Astrocyte of the cerebellum (primary cell): ENCODE results near the gene BDNF.

ENCODE experiments used
- DNase-seq: peaks from one replicate; pipeline ENCODE4 v3.0.0-alpha.2; 2011; ENCODE audit warnings: low read depth
- H3K4me3 ChIP-seq: 2 replicates; pipeline ENCODE4 v1.5.1; 2011; ENCODE audit warnings: mild to moderate bottlenecking, low read depth, low read length, moderate library complexity
- in situ Hi-C: cut with HindIII; loops from 2 replicates; pipeline ENCODE4 v1.10.0; 2017; ENCODE audit warnings: low sequenced_read_pairs
- TF ChIP-seq, protein P1 (sequence below): IDR thresholded peaks from 2 replicates; pipeline ENCODE4 v1.5.1; 2012; ENCODE audit warnings: low read length, low read depth, moderate library complexity, mild to moderate bottlenecking; ENCODE audit errors: missing control alignments

Gene BDNF

DNA sequence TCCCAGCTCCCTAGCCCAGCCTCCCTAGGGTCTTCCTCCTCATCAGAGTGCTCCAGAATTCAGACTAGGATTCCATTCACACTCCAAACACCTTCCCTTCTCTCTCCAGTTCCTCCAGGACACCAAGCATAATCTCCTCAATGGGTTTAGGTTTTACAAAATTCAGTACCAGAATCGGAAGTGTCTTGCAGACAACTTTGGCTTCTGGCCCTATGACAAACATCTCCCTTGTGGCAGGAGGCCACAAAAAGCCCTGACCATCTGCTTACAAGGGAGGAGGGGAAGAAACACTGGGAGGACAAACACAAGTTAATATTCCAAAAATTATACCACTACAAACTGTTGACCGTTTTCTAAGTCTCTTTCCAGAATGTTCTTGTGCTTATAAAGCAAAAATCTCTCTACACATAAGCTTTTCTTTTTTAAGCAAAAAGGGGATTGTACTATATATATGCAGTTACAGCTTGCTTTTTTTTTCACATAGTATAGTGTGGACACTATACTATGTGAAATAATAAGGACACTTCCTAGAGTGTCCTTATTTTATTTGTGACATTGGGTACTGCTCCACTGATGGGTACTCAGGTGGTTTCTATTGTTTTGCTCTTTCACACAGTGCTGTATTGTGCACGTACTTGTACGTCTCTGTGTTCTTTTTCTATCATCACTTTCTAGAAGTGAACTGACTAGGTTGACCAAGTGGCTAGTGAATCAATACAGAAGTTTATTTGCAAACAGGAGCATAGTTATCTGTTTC lies 78.7 kb downstream of the BDNF start:
- TF ChIP-seq, protein P1, sequence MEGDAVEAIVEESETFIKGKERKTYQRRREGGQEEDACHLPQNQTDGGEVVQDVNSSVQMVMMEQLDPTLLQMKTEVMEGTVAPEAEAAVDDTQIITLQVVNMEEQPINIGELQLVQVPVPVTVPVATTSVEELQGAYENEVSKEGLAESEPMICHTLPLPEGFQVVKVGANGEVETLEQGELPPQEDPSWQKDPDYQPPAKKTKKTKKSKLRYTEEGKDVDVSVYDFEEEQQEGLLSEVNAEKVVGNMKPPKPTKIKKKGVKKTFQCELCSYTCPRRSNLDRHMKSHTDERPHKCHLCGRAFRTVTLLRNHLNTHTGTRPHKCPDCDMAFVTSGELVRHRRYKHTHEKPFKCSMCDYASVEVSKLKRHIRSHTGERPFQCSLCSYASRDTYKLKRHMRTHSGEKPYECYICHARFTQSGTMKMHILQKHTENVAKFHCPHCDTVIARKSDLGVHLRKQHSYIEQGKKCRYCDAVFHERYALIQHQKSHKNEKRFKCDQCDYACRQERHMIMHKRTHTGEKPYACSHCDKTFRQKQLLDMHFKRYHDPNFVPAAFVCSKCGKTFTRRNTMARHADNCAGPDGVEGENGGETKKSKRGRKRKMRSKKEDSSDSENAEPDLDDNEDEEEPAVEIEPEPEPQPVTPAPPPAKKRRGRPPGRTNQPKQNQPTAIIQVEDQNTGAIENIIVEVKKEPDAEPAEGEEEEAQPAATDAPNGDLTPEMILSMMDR, result no peak
- in situ Hi-C loops, result no loop called here
- H3K4me3 ChIP-seq, result no peak overlapping the region
- no peak for DNase-seq

DNA sequence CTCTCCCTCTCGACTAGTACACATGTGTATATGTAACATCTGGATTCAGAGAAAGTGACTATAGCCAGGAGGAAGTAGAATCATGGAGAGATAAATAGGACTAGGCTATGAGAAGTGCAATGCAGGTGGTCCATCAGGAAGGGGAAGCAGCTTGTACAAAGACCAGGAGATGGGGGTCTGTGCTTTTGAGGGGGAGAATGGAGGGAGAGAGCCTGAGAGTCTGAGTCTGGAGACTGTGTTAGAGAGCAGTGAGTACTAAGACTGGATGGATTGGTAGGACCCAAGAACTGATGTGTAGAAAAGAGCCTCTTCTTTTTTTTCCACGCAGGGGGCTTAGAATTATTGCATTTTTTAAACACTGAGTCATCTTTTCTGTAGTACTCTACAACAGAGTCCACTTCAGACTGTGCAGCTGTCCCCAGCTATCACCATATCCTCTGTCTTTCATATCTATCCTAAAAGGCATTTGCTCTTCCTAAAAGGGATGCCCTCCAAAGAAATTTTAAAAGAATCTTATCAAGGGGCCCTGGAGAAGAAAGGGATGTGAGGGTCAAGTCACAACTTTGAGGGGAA lies 80.4 kb downstream of the BDNF start:
- TF ChIP-seq, protein P1, result no peak
- no peak for DNase-seq
- in situ Hi-C loops, result no loop called here

DNA sequence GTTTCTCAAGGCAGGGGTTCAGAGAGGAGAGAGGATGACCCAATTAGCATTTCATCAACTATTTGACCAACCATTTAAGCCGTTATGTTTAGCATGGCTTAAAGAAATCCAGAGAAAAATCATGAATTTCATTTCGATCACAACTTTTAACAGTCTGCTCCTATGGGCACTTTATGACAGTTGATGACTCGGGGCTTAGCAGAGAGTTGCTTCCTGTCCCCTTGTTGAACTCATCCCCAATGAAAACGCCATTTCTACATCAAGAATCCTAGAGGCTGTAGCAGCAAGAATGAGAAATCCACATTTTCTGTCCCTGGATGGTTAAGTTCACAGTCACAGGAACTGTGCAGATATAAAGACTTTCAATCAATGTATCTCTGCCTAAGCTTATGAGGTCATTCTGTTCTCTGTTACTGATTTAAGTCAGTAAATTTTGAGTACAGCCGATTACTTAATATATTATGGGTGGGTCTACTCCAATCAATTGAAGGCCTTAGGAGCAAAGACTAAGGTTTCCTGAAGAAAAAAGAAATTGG lies 81.1 kb downstream of the BDNF start:
- TF ChIP-seq, protein P1, result no peak
- DNase-seq, result no peak
- no peak overlapping the region for H3K4me3 ChIP-seq
- in situ Hi-C loops, result no loop called here

More for the DNA sequence above, 80.4 kb downstream of the BDNF start:
- no peak overlapping the region for H3K4me3 ChIP-seq

DNA sequence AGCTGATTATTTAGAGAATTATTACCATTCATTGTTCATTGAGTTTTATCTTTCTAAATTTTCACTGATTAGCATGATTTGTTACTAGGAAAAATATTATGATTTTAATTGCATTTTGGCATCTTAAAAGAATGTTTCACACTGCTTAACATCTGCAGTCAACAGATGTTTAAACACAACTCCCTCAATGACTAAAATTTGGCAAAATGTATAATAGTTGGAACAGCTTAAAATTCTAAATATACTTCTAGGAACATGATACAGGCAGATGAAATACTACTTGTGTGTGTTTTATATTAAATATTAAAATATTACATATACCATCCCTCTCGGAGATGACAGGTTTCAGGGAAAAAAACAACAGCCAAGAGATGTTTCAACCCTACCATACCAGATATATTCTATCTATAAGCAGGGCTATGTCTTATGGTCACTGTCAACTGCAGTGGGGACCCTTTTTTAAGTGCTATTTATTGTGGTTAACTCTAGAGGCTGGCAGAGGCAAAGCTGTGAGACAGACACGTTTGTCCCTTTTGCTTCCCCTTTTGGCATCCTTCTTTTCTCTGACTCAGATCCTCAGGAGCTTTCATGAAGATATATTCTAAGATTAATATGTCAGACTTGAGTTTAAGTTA lies 81.9 kb downstream of the BDNF start:
- TF ChIP-seq, protein P1, result no peak
- no peak for DNase-seq
- H3K4me3 ChIP-seq, result no peak overlapping the region
- in situ Hi-C loops, result no loop called here

DNA sequence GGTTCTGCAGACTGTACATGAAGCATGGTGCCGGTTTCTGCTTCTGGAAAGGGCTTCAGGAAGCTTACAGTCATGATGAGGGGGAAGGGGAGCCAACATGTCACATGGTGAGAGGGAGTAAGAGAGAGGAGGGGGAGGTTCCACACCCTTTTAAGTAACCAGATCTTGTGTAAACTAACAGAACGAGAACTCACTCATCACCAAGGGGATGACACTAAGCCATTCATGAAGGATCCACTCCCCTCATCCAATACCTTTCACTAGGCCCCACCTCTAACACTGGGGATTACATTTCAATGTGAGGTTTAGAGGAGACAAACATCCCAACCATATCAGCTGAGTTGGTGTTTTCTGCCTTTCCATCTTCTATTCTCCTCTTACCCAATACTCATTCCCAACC lies 83.5 kb downstream of the BDNF start:
- TF ChIP-seq, protein P1, result no peak
- H3K4me3 ChIP-seq, result no peak overlapping the region
- in situ Hi-C loops, result no loop called here
- no peak for DNase-seq

DNA sequence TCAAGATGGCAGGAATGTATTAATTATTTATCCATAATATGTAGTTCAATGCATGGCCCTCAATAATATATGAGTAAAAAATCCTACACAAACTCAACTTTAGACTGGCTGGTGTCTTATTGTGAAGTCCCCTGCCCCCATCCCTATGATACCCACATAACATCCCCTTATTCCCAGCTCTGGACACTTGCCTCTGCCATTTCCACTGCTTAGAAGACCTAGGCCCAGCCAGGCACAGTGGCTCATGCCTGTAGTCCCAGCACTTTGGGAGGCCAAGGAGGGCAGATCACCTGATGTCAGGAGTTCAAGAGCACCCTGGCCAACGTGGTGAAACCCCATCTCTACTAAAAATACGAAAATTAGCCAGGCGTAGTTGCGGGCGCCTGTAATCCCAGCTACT lies 84.4 kb downstream of the BDNF start:
- no peak overlapping the region for H3K4me3 ChIP-seq
- in situ Hi-C loops, result no loop called here
- TF ChIP-seq, protein P1, result no peak
- DNase-seq, result no peak
